ENCODE measurements around the gene FLACC1. TPM values are rescaled to one million over a fixed set of nuclear protein-coding genes. Genes with fewer than 3 reads are reported as not detected.

The FLACC1 gene
- polyA plus RNA-seq, 1 donor (not counting 4 experiments of a cell fraction or from before 2014, with no cell fraction given): 0.43 TPM

GRCh38 chr2:201348758-201349157 is 8.4 kb downstream of the FLACC1 start:
- Histone ChIP-seq H3K4me3 (ENCODE audit: control insufficient read depth in 2 of 3, extremely low read depth in 1 of 3, insufficient read depth in 2 of 3, low read depth in 1 of 3, low read length in 3 of 3) (no peak overlapping the region), H4K20me1 (ENCODE audit: control insufficient read depth, extremely low read depth, insufficient read depth, low read length) (no peaks in the 10 kb centered on the region), H3K4me2 (ENCODE audit: control insufficient read depth, extremely low read depth, insufficient read depth, low read depth, low read length) (no peak overlapping the region), H3K27me3 (ENCODE audit: control insufficient read depth, extremely low read depth, insufficient read depth, low read length) (no peaks in the 10 kb centered on the region), H3K27ac (ENCODE audit: control insufficient read depth, insufficient read depth, low read length) (no peak overlapping the region), H3K36me3 (ENCODE audit: control insufficient read depth in 2 of 2, extremely low read depth in 1 of 2, insufficient read depth in 2 of 2, low read length in 2 of 2) (peaks cover 0 to 2% of the 10 kb centered on the region in 2 experiments), H3K9me3 (ENCODE audit: control insufficient read depth, low read depth, low read length) (no peaks in the 10 kb centered on the region), H2AFZ (ENCODE audit: control insufficient read depth, low read length) (no peak overlapping the region), H3K79me2 (ENCODE audit: control insufficient read depth, insufficient read depth, low read length) (no peaks in the 10 kb centered on the region), H3K4me1 (ENCODE audit: control insufficient read depth, extremely low read depth, insufficient read depth, low read length) (no peaks in the 10 kb centered on the region), H3K9ac (ENCODE audit: control insufficient read depth, extremely low read depth, insufficient read depth, low read length) (no peak overlapping the region), H3K9me1 (ENCODE audit: control insufficient read depth, extremely low read depth, insufficient read depth, low read length) (no peaks in the 10 kb centered on the region)
- DNase-seq (ENCODE audit: low read depth, low spot score) (no peak), FAIRE-seq (no peak)
- TF ChIP-seq EZH2 (IDR thresholded peaks at IDR 0.05; ENCODE audit: low read length) (no peak), CTCF (optimal IDR thresholded peaks at IDR 0.05 in 1 of 3, IDR thresholded peaks at IDR 0.05 in 1 of 3, conservative IDR thresholded peaks at IDR 0.05 in 1 of 3; ENCODE audit: extremely low read depth in 1 of 3, insufficient read depth in 2 of 3, low read length in 3 of 3) (no peak)
- dilution Hi-C loops (cut with MboI; ENCODE audit: extremely low pct_ligation_motif_present, low sequenced_read_pairs): no loop called here

- Histone ChIP-seq H3K9me3 (ENCODE audit: control insufficient read depth, low read depth, low read length) (no peaks in the 10 kb centered on the region), H3K4me1 (ENCODE audit: control insufficient read depth, extremely low read depth, insufficient read depth, low read length) (no peaks in the 10 kb centered on the region), H4K20me1 (ENCODE audit: control insufficient read depth, extremely low read depth, insufficient read depth, low read length) (no peaks in the 10 kb centered on the region), H2AFZ (ENCODE audit: control insufficient read depth, low read length) (no peak overlapping the region), H3K4me3 (ENCODE audit: control insufficient read depth in 2 of 3, extremely low read depth in 1 of 3, insufficient read depth in 2 of 3, low read depth in 1 of 3, low read length in 3 of 3) (no peak overlapping the region), H3K27me3 (ENCODE audit: control insufficient read depth, extremely low read depth, insufficient read depth, low read length) (no peaks in the 10 kb centered on the region), H3K79me2 (ENCODE audit: control insufficient read depth, insufficient read depth, low read length) (no peaks in the 10 kb centered on the region), H3K9ac (ENCODE audit: control insufficient read depth, extremely low read depth, insufficient read depth, low read length) (no peak overlapping the region), H3K36me3 (ENCODE audit: control insufficient read depth in 2 of 2, extremely low read depth in 1 of 2, insufficient read depth in 2 of 2, low read length in 2 of 2) (peaks cover 0 to 2% of the 10 kb centered on the region in 2 experiments), H3K4me2 (ENCODE audit: control insufficient read depth, extremely low read depth, insufficient read depth, low read depth, low read length) (no peak overlapping the region), H3K27ac (ENCODE audit: control insufficient read depth, insufficient read depth, low read length) (no peak overlapping the region), H3K9me1 (ENCODE audit: control insufficient read depth, extremely low read depth, insufficient read depth, low read length) (no peaks in the 10 kb centered on the region)
- dilution Hi-C loops (cut with MboI; ENCODE audit: extremely low pct_ligation_motif_present, low sequenced_read_pairs): no loop called here
- no peak for FAIRE-seq
- DNase-seq (ENCODE audit: low read depth, low spot score): no peak
- TF ChIP-seq CTCF (optimal IDR thresholded peaks at IDR 0.05 in 1 of 3, IDR thresholded peaks at IDR 0.05 in 1 of 3, conservative IDR thresholded peaks at IDR 0.05 in 1 of 3; ENCODE audit: extremely low read depth in 1 of 3, insufficient read depth in 2 of 3, low read length in 3 of 3) (no peak), EZH2 (IDR thresholded peaks at IDR 0.05; ENCODE audit: low read length) (no peak)
These were observed 10.0 kb downstream of the FLACC1 start for GRCh38 chr2:201347138-201347537.

Measured in keratinocyte (primary cell).